NCI-H1105 treated with DMSO at 0.1 percent for 48 hours (cell line): ENCODE measurements around the gene HEBP2.
"Not testable (repeated sequence)": the region's sequence is repeated elsewhere in the genome, so short reads cannot be mapped to it uniquely, and the experiment has no call there.

ENCODE experiments used
- DNase-seq: peaks from one replicate; lab custom pipeline; 2025; lab: John Stamatoyannopoulos, UW

HEBP2 gene

GRCh38 chr6:138424004-138424904, 20.2 kb downstream of the HEBP2 start:
- DNase-seq, result no peak

- not testable (repeated sequence) for DNase-seq
Observed at GRCh38 chr6:138425256-138425655, 21.2 kb downstream of the HEBP2 start.

- no peak for DNase-seq
Observed at GRCh38 chr6:138426500-138427123, 22.6 kb downstream of the HEBP2 start.

GRCh38 chr6:138427701-138428100, 23.7 kb downstream of the HEBP2 start:
- no peak for DNase-seq

- peak; percentile 58 for DNase-seq
Observed at GRCh38 chr6:138428944-138429598, 25.0 kb downstream of the HEBP2 start.

- DNase-seq, result no peak
Observed at GRCh38 chr6:138429761-138430160, 25.7 kb downstream of the HEBP2 start.

GRCh38 chr6:138430361-138431145, 26.5 kb downstream of the HEBP2 start:
- DNase-seq, result no peak

- DNase-seq, result no peak
Observed at GRCh38 chr6:138431256-138432062, 27.4 kb downstream of the HEBP2 start.

- no peak for DNase-seq
Observed at GRCh38 chr6:138432063-138432356, 28.0 kb downstream of the HEBP2 start.

- no peak for DNase-seq
Observed at GRCh38 chr6:138434096-138434495, 30.1 kb downstream of the HEBP2 start.

- no peak for DNase-seq
Observed at GRCh38 chr6:138434925-138435324, 30.9 kb downstream of the HEBP2 start.

- no peak for DNase-seq
Observed at GRCh38 chr6:138439546-138439945, 35.5 kb downstream of the HEBP2 start.

GRCh38 chr6:138440296-138440695, 36.3 kb downstream of the HEBP2 start:
- no peak for DNase-seq

- no peak for DNase-seq
Observed at GRCh38 chr6:138440758-138441357, 36.8 kb downstream of the HEBP2 start.

- DNase-seq, result no peak
Observed at GRCh38 chr6:138441965-138442364, 37.9 kb downstream of the HEBP2 start.

- no peak for DNase-seq
Observed at GRCh38 chr6:138442663-138443062, 38.6 kb downstream of the HEBP2 start.

- DNase-seq, result no peak
Observed at GRCh38 chr6:138443979-138444378, 40.0 kb downstream of the HEBP2 start.

- DNase-seq, result no peak
Observed at GRCh38 chr6:138446821-138447220, 42.8 kb downstream of the HEBP2 start.

GRCh38 chr6:138450445-138450844, 46.4 kb downstream of the HEBP2 start:
- no peak for DNase-seq

- DNase-seq, result no peak
Observed at GRCh38 chr6:138451043-138451442, 47.0 kb downstream of the HEBP2 start.
